A549 (cell line): ENCODE measurements around the gene OTOL1. TPM values are rescaled to one million over a fixed set of nuclear protein-coding genes. Genes with fewer than 3 reads are reported as not detected.

Source experiments
- ATAC-seq, 2 experiments: fragments of 200-7000 bp in 1 of 2; fragments of >200 bp in 1 of 2; cut with Nextera tagmentation in 1 of 2; cut with Tn5 transposase in 1 of 2; 3 replicates each; pipeline versions ENCODE4 v1.8.0 to v1.9.1; 2018 to 2020; ENCODE audit warnings: mild to moderate bottlenecking in 1 of 2, moderate library complexity in 1 of 2
- CTCF ChIA-PET: fragments of 300-600 bp; sonication (Branson Sonifier 250); formaldehyde crosslinking; extraction: SDS; loops from one replicate; lab custom pipeline; 2021; ENCODE audit warnings: antibody characterized with exemption, inconsistent platforms; lab: Yijun Ruan, JAX
- POLR2A ChIA-PET: fragments of 350-600 bp; formaldehyde crosslinking; extraction: SDS; loops from one replicate; lab custom pipeline; 2021; ENCODE audit warnings: antibody characterized with exemption, inconsistent platforms; lab: Yijun Ruan, JAX
- DNase-seq, 2 experiments: peaks; one replicate each; pipeline versions ENCODE4 v3.0.0 to v3.0.0-alpha.2; 2011 to 2016; ENCODE audit warnings: low read depth in 1 of 2, low spot score in 1 of 2
- FAIRE-seq: peaks from 2 replicates; lab custom pipeline; 2011; peaks lifted over from hg19 to GRCh38; lab: Jason Lieb, UNC
- H3K27ac ChIP-seq, 2 experiments: fragments of >200 bp; sonication (Bioruptor Twin); formaldehyde crosslinking; 3 replicates each; pipeline ENCODE4 v1.5.1; 2016 to 2017
- H3K4me1 ChIP-seq: fragments of >200 bp; sonication (Bioruptor Twin); formaldehyde crosslinking; 3 replicates; pipeline ENCODE4 v1.6.1; 2016
- H3K4me2 ChIP-seq: fragments of >200 bp; sonication (Bioruptor Twin); formaldehyde crosslinking; 3 replicates; pipeline ENCODE4 v1.6.1; 2016
- H3K4me3 ChIP-seq: fragments of >200 bp; sonication (Bioruptor Twin); formaldehyde crosslinking; 3 replicates; pipeline ENCODE4 v1.5.1; 2016
- H3K9me3 ChIP-seq: fragments of >200 bp; sonication (Bioruptor Twin); formaldehyde crosslinking; 3 replicates; pipeline ENCODE4 v1.6.1; 2016
- BCL3 ChIP-seq: fragments of >200 bp; sonication (Bioruptor Twin); formaldehyde crosslinking; IDR thresholded peaks from 3 replicates; pipeline ENCODE4 v1.6.1; 2016
- CBX2 ChIP-seq: fragments of 200-600 bp; sonication (generic); IDR thresholded peaks from 2 replicates; pipeline ENCODE4 v1.6.1; 2016; ENCODE audit warnings: low read depth, mild to moderate bottlenecking, borderline replicate concordance
- CEBPB ChIP-seq, 2 experiments: fragments of >200 bp in 1 of 2; sonication (Bioruptor Twin) in 1 of 2; formaldehyde crosslinking in 1 of 2; IDR thresholded peaks; 2 replicates each; pipeline ENCODE4 v1.6.1; 2012 to 2016
- CHD2 ChIP-seq: fragments of 150-350 bp; IDR thresholded peaks from 2 replicates; pipeline ENCODE4 v1.6.1; 2014; ENCODE audit warnings: low read length; ENCODE audit not compliant: partially characterized antibody
- CHD4 ChIP-seq: fragments of 200-600 bp; sonication (generic); IDR thresholded peaks from 2 replicates; pipeline ENCODE4 v1.6.1; 2016; ENCODE audit warnings: antibody characterized with exemption, mild to moderate bottlenecking, borderline replicate concordance
- E2F6 ChIP-seq: IDR thresholded peaks from 2 replicates; pipeline ENCODE4 v1.6.1; 2012; ENCODE audit warnings: low read depth, borderline replicate concordance
- EHMT2 ChIP-seq: fragments of 200-600 bp; sonication (generic); IDR thresholded peaks from 2 replicates; pipeline ENCODE4 v1.6.1; 2016; ENCODE audit warnings: antibody characterized with exemption, low read depth, mild to moderate bottlenecking, moderate library complexity
- ELK1 ChIP-seq: fragments of 150-350 bp; IDR thresholded peaks from 2 replicates; pipeline ENCODE4 v1.6.1; 2014; ENCODE audit warnings: low read depth, mild to moderate bottlenecking, low read length
- ESRRA ChIP-seq: fragments of 150-350 bp; IDR thresholded peaks from 2 replicates; pipeline ENCODE4 v1.6.1; 2014; ENCODE audit warnings: mild to moderate bottlenecking, low read length, borderline replicate concordance
- FOSL2 ChIP-seq, 2 experiments: fragments of 450-650 bp in 1 of 2; fragments of >200 bp in 1 of 2; sonication (Bioruptor Twin) in 1 of 2; formaldehyde crosslinking; IDR thresholded peaks; 2 replicates each; pipeline versions ENCODE4 v1.5.0 to v1.6.1; 2016 to 2020; ENCODE audit warnings: mild to moderate bottlenecking in 1 of 2, moderate library complexity in 1 of 2
- GATA3 ChIP-seq: IDR thresholded peaks from 2 replicates; pipeline ENCODE4 v1.6.1; 2012; ENCODE audit warnings: borderline replicate concordance
- HDAC2 ChIP-seq: fragments of 200-600 bp; sonication (generic); IDR thresholded peaks from 2 replicates; pipeline ENCODE4 v1.6.1; 2016
- HOXB13 ChIP-seq: fragments of 250-450 bp; sonication (Bioruptor Pico); IDR thresholded peaks from 2 replicates; pipeline ENCODE4 v1.5.0; 2020; ENCODE audit warnings: low read depth, mild to moderate bottlenecking, moderate library complexity
- KDM5A ChIP-seq: fragments of 200-600 bp; sonication (generic); IDR thresholded peaks from 2 replicates; pipeline ENCODE4 v1.6.1; 2016; ENCODE audit warnings: antibody characterized with exemption, mild to moderate bottlenecking
- MAFK ChIP-seq: fragments of 450-650 bp; IDR thresholded peaks from 2 replicates; pipeline ENCODE4 v1.6.1; 2014; ENCODE audit not compliant: partially characterized antibody
- MAZ ChIP-seq: fragments of 150-350 bp; IDR thresholded peaks from 2 replicates; pipeline ENCODE4 v1.6.1; 2014; ENCODE audit warnings: antibody characterized with exemption, low read depth, low read length, borderline replicate concordance
- NFE2L2 ChIP-seq: fragments of 150-350 bp; conservative IDR thresholded peaks from 2 replicates; pipeline ENCODE4 v1.6.1; 2014; ENCODE audit warnings: low read length
- PHF8 ChIP-seq: fragments of 200-600 bp; sonication (generic); IDR thresholded peaks from 2 replicates; pipeline ENCODE4 v1.6.1; 2016; ENCODE audit warnings: low read depth, mild to moderate bottlenecking, antibody characterized with exemption, moderate library complexity, borderline replicate concordance
- POLR2AphosphoS2 ChIP-seq: conservative IDR thresholded peaks from 2 replicates; pipeline ENCODE4 v1.6.1; 2012; ENCODE audit warnings: low read length, improper control_type of control experiment, inconsistent platforms
- RAD21 ChIP-seq, 2 experiments: fragments of >200 bp in 1 of 2; sonication (Bioruptor Twin) in 1 of 2; formaldehyde crosslinking in 1 of 2; IDR thresholded peaks in 1 of 2; conservative IDR thresholded peaks in 1 of 2; 2 replicates in 1 of 2; 3 replicates in 1 of 2; pipeline ENCODE4 v1.6.1; 2012 to 2018; ENCODE audit warnings: inconsistent platforms in 1 of 2
- RFX5 ChIP-seq: fragments of 450-650 bp; IDR thresholded peaks from 2 replicates; pipeline ENCODE4 v1.7.1; 2014; ENCODE audit warnings: antibody characterized with exemption, mild to moderate bottlenecking, moderate library complexity
- RNF2 ChIP-seq: fragments of 200-600 bp; sonication (generic); IDR thresholded peaks from 2 replicates; pipeline ENCODE4 v1.6.1; 2016; ENCODE audit warnings: low read depth, mild to moderate bottlenecking, antibody characterized with exemption, moderate library complexity, borderline replicate concordance
- SMC3 ChIP-seq: fragments of >200 bp; sonication (Bioruptor Twin); formaldehyde crosslinking; IDR thresholded peaks from 3 replicates; pipeline ENCODE4 v1.6.1; 2018; ENCODE audit warnings: inconsistent platforms
- TP53 ChIP-seq: fragments of 250-450 bp; sonication (Bioruptor Pico); IDR thresholded peaks from 2 replicates; pipeline ENCODE4 v1.5.0; 2021; ENCODE audit warnings: mild to moderate bottlenecking, moderate library complexity
- USF2 ChIP-seq: fragments of 450-650 bp; IDR thresholded peaks from 2 replicates; pipeline ENCODE4 v1.6.1; 2014; ENCODE audit warnings: antibody characterized with exemption
- ZC3H11A ChIP-seq: fragments of 450-650 bp; IDR thresholded peaks from 2 replicates; pipeline ENCODE4 v1.6.1; 2014; ENCODE audit warnings: antibody characterized with exemption, mild to moderate bottlenecking
- ZNF302 ChIP-seq: fragments of 250-450 bp; sonication (Bioruptor Pico); IDR thresholded peaks from 2 replicates; pipeline ENCODE4 v1.9.0; 2021; ENCODE audit warnings: inconsistent platforms, mild to moderate bottlenecking, moderate library complexity
- ZSCAN20 ChIP-seq: fragments of 250-450 bp; sonication (Bioruptor Pico); IDR thresholded peaks from 2 replicates; pipeline ENCODE4 v1.8.0; 2022; ENCODE audit warnings: mild to moderate bottlenecking, moderate library complexity
- WGBS: methylation state at CpG from one replicate; pipeline ENCODE4 v1.1.6; 2017; ENCODE audit errors: missing lambda C conversion rate; 5-methylcytosine and 5-hydroxymethylcytosine counted together
- polyA plus RNA-seq, 4 experiments: library from polyadenylated mRNA; depleted of rRNA in 3 of 4; stranded (reverse); fragments of >200 nt; fragmentation: RNase III in 1 of 4; extraction: RNeasy Plus Mini Kit Qiagen cat#74134 plus additional on column Dnase treatment in 1 of 4; gene quantifications; 2 replicates in 3 of 4; 3 replicates in 1 of 4; pipeline ENCODE4 v1.2.3, GENCODE V29; 2011 to 2017

The OTOL1 gene
- polyA plus RNA-seq, 2 of the 4 experiments (the other 2 are of a cell fraction) = not detected

GRCh38 chr3:161523916-161524315 is 27.3 kb downstream of the OTOL1 start:
- no peak overlapping the region for H3K27ac ChIP-seq
- FAIRE-seq = no peak

GRCh38 chr3:161531930-161532329 is 35.3 kb downstream of the OTOL1 start:
- Histone ChIP-seq H3K4me3 (no peak overlapping the region), H3K4me1 (no peaks in the 10 kb centered on the region), H3K4me2 (no peak overlapping the region), H3K27ac (no peak overlapping the region), H3K9me3 (no peaks in the 10 kb centered on the region)
- DNase-seq = no peak
- 0% methylated on average over 1 of the region's 1 CpG for WGBS
- FAIRE-seq = no peak
- ATAC-seq = no peak
- ChIA-PET POLR2A (no interaction called here), CTCF (no interaction called here)
- no peak for TF ChIP-seq ELK1
- TF ChIP-seq BCL3 = no peak
- TF ChIP-seq USF2 = no peak
- no peak for TF ChIP-seq ZSCAN20 (CRISPR knock-in tag)
- TF ChIP-seq RAD21 (conservative IDR thresholded peaks at IDR 0.05 in 1 of 2, IDR thresholded peaks at IDR 0.05 in 1 of 2) = no peak
- TF ChIP-seq PHF8 = no peak
- TF ChIP-seq SMC3 = no peak
- no peak for TF ChIP-seq ZNF302
- no peak for TF ChIP-seq TP53
- no peak for TF ChIP-seq MAFK
- no peak for TF ChIP-seq NFE2L2
- TF ChIP-seq RFX5 = no peak
- no peak for TF ChIP-seq CHD2

More at GRCh38 chr3:161523916-161524315, 27.3 kb downstream of the OTOL1 start:
- TF ChIP-seq ESRRA (no peak), MAZ (no peak), NFE2L2 (no peak), GATA3 (no peak), RNF2 (no peak), CEBPB (IDR thresholded peaks at IDR 0.05) (no peak)
- ChIA-PET CTCF (no interaction called here), POLR2A (no interaction called here)
- ATAC-seq (no peak), DNase-seq (no peak)
- Histone ChIP-seq H3K4me2 (no peak overlapping the region), H3K4me3 (no peak overlapping the region), H3K9me3 (no peaks in the 10 kb centered on the region), H3K4me1 (no peaks in the 10 kb centered on the region)
- WGBS = 83% methylated on average over 1 of the region's 1 CpG

GRCh38 chr3:161540594-161540993 is 44.0 kb downstream of the OTOL1 start:
- no peak for FAIRE-seq
- no peak for DNase-seq
- POLR2A ChIA-PET = no interaction called here
- 14% methylated on average over 1 of the region's 1 CpG for WGBS
- Histone ChIP-seq H3K9me3 (no peaks in the 10 kb centered on the region), H3K4me2 (no peak overlapping the region), H3K27ac (no peak overlapping the region), H3K4me1 (no peaks in the 10 kb centered on the region), H3K4me3 (no peak overlapping the region)
- ATAC-seq = no peak
- no peak for TF ChIP-seq PHF8
- no peak for TF ChIP-seq FOSL2 (IDR thresholded peaks at IDR 0.05)
- no peak for TF ChIP-seq FOSL2 (CRISPR knock-in tag; IDR thresholded peaks at IDR 0.05)
- no peak for TF ChIP-seq POLR2AphosphoS2
- no peak for TF ChIP-seq CHD4
- no peak for TF ChIP-seq E2F6
- TF ChIP-seq EHMT2 = no peak
- TF ChIP-seq TP53 = no peak
- TF ChIP-seq CEBPB (IDR thresholded peaks at IDR 0.05) = no peak
- TF ChIP-seq HOXB13 (CRISPR knock-in tag) = no peak
- TF ChIP-seq ZC3H11A = no peak
- TF ChIP-seq HDAC2 = no peak
- no peak for TF ChIP-seq CBX2
- no peak for TF ChIP-seq KDM5A
- CTCF ChIA-PET = no interaction called here
